Ectodermal cell (in vitro differentiated cells): ENCODE measurements around the gene CTSF.

Experiments used
- H3K27ac ChIP-seq: 2 replicates; pipeline ENCODE4 v1.7.0; 2013; ENCODE audit warnings: mild to moderate bottlenecking, low read depth, low read length; ENCODE audit not compliant: insufficient read depth, poor library complexity, severe bottlenecking
- H3K27me3 ChIP-seq: 2 replicates; pipeline ENCODE4 v1.7.0; 2013; ENCODE audit warnings: mild to moderate bottlenecking, low read length; ENCODE audit not compliant: insufficient read depth, control insufficient read depth, poor library complexity, severe bottlenecking
- H3K36me3 ChIP-seq: one replicate; pipeline ENCODE4 v1.7.0; 2013; ENCODE audit warnings: low read length; ENCODE audit not compliant: control insufficient read depth, insufficient read depth
- H3K4me1 ChIP-seq: one replicate; pipeline ENCODE4 v1.7.0; 2013; ENCODE audit warnings: low read length; ENCODE audit not compliant: control insufficient read depth, insufficient read depth
- H3K4me3 ChIP-seq: 2 replicates; pipeline ENCODE4 v1.7.0; 2013; ENCODE audit warnings: low read depth, low read length, control low read depth; ENCODE audit not compliant: insufficient read depth
- H3K9me3 ChIP-seq: 2 replicates; pipeline ENCODE4 v1.7.0; 2013; ENCODE audit warnings: mild to moderate bottlenecking, low read length, moderate library complexity; ENCODE audit not compliant: control insufficient read depth
- WGBS, 2 experiments: methylation state at CpG; one replicate each; pipeline ENCODE4 v1.1.7; 2013; ENCODE audit warnings: missing lambda C conversion rate in 2 of 2; 5-methylcytosine and 5-hydroxymethylcytosine counted together

Gene CTSF

GRCh38 chr11:66559142-66559865 lies 9.1 kb downstream of the CTSF start:
- no peaks in the 10 kb centered on the region for H3K9me3 ChIP-seq
- H3K27me3 ChIP-seq, result no peaks in the 10 kb centered on the region
- H3K4me3 ChIP-seq, result no peak overlapping the region
- WGBS, 2 experiments, result 94 to 95% methylated on average over 50 of the region's 50 CpGs
- H3K36me3 ChIP-seq, result peaks cover 17% of the 10 kb centered on the region
- H3K27ac ChIP-seq, result no peak overlapping the region
- H3K4me1 ChIP-seq, result no peaks in the 10 kb centered on the region

DNA sequence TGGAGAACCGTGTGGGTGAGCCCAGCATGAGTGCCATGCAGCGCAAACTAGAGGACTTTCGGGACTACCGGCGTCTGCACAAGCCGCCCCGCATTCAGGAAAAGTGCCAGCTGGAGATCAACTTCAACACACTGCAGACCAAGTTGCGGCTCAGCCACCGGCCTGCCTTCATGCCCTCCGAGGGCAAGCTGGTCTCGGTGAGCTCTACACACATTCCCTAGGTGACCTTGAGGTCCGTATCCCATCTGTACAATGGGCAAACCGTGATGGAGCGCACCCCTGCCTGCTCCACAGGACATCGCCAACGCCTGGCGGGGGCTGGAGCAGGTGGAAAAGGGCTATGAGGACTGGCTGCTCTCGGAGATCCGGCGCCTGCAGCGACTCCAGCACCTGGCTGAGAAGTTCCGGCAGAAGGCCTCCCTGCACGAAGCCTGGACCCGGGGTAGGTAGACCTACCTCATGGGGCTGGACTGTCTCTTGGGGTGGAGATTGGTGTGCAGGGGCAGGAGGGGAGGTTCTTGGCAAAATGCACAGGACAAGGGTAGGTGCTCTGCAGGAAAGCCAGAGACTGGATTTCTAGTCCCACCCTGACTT lies 10.6 kb downstream of the CTSF start:
- no peaks in the 10 kb centered on the region for H3K9me3 ChIP-seq
- no peaks in the 10 kb centered on the region for H3K4me1 ChIP-seq
- H3K27me3 ChIP-seq, result no peaks in the 10 kb centered on the region
- WGBS, 2 experiments, result 94 to 95% methylated on average over 24 of the region's 24 CpGs
- no peak overlapping the region for H3K4me3 ChIP-seq
- H3K27ac ChIP-seq, result no peak overlapping the region
- peaks cover 17% of the 10 kb centered on the region for H3K36me3 ChIP-seq

GRCh38 chr11:66556086-66556485 lies 12.3 kb downstream of the CTSF start:
- Histone ChIP-seq H3K27ac (no peak overlapping the region), H3K4me1 (no peaks in the 10 kb centered on the region), H3K4me3 (no peak overlapping the region), H3K36me3 (peaks cover 17% of the 10 kb centered on the region), H3K27me3 (no peaks in the 10 kb centered on the region), H3K9me3 (no peaks in the 10 kb centered on the region)
- WGBS, 2 experiments, result 93 to 94% methylated on average over 7 of the region's 7 CpGs

- Histone ChIP-seq H3K27me3 (no peaks in the 10 kb centered on the region), H3K4me1 (no peaks in the 10 kb centered on the region), H3K27ac (no peak overlapping the region), H3K9me3 (no peaks in the 10 kb centered on the region), H3K36me3 (peaks cover 14% of the 10 kb centered on the region), H3K4me3 (no peak overlapping the region)
- WGBS, 2 experiments, result 86 to 94% methylated on average over 3 of the region's 3 CpGs
These were observed 13.0 kb downstream of the CTSF start for GRCh38 chr11:66555416-66555815.

DNA sequence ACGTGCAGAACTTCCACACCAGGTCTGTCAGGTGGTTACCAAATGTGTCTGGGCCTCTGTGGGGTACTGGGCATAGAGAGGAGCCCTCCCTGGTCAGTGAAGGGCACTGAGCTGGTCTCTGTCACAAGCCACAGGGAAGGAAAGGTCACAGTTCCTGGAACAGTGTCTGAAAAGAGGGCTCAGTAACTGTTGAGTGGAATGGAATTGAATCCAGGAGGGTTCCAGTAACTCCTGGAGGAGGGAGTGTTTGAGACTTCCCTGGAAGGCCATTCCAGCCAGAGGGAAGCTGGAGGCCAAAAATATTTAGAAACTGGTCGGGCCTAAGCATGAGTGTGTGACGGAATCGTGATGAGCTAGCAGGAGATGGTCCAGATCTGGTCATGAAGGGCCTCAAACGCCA lies 13.8 kb downstream of the CTSF start:
- no peaks in the 10 kb centered on the region for H3K27me3 ChIP-seq
- no peaks in the 10 kb centered on the region for H3K4me1 ChIP-seq
- H3K9me3 ChIP-seq, result no peaks in the 10 kb centered on the region
- WGBS, 2 experiments, result 89 to 95% methylated on average over 5 of the region's 5 CpGs
- H3K36me3 ChIP-seq, result peaks cover 10% of the 10 kb centered on the region
- H3K27ac ChIP-seq, result no peak overlapping the region
- H3K4me3 ChIP-seq, result no peak overlapping the region

DNA sequence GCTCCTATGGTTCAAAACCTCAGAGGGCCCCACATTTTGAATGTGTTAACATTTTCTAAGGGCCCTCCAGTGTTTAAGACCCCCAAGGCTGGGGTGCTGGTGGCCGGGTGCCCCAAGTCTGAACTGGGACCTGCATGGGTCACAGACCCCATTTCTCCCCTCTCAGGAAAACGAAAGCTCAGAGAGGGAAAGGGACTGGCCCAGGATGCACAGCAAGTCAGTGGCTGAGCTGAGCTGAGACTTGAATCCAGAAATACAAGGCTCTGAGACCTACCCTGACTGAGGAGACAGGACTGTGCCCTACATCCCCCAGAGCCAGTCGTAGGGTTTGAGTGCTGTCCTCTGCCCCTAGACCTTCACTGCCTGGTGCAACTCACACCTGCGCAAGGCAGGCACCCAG lies 17.5 kb downstream of the CTSF start:
- Histone ChIP-seq H3K9me3 (no peaks in the 10 kb centered on the region), H3K36me3 (no peaks in the 10 kb centered on the region), H3K27me3 (no peaks in the 10 kb centered on the region), H3K27ac (no peak overlapping the region), H3K4me3 (no peak overlapping the region), H3K4me1 (peaks cover 22% of the 10 kb centered on the region)
- WGBS, 2 experiments, result 91 to 95% methylated on average over 4 of the region's 4 CpGs

DNA sequence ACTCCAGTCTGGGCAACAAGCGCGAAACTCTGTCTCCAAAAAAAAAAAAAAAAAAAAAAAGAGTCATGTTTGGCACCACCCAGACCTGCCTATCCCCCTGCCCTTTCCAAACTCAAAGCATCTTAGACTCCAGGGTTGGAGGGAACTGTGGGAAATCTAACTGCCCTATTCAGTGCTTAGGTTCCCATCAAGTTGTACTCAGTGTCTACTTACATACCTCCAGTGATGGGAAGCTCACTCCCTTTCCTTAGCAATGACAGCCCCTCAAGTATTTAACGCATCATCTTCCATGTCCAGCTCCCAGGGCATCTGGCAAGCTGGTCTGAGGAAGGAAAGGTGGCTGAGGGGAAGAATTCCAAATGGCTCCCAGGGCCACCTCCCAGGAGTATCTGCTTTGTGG lies 18.7 kb downstream of the CTSF start:
- H3K4me3 ChIP-seq, result no peak overlapping the region
- H3K27me3 ChIP-seq, result no peaks in the 10 kb centered on the region
- H3K27ac ChIP-seq, result no peak overlapping the region
- H3K4me1 ChIP-seq, result peaks cover 22% of the 10 kb centered on the region
- H3K9me3 ChIP-seq, result no peaks in the 10 kb centered on the region
- H3K36me3 ChIP-seq, result no peaks in the 10 kb centered on the region
- 90% methylated on average over 3 of the region's 3 CpGs for WGBS, 2 experiments

- 78 to 80% methylated on average over 16 of the region's 16 CpGs for WGBS, 2 experiments
- Histone ChIP-seq H3K4me3 (no peak overlapping the region), H3K9me3 (no peaks in the 10 kb centered on the region), H3K4me1 (peaks cover 22% of the 10 kb centered on the region), H3K27me3 (no peaks in the 10 kb centered on the region), H3K36me3 (no peaks in the 10 kb centered on the region), H3K27ac (no peak overlapping the region)
These were observed 19.4 kb downstream of the CTSF start for GRCh38 chr11:66548774-66549630.

- Histone ChIP-seq H3K27me3 (no peaks in the 10 kb centered on the region), H3K27ac (peak overlapping the region; percentile 56), H3K4me3 (peak overlapping the region; percentile 81), H3K4me1 (peaks cover 22% of the 10 kb centered on the region), H3K36me3 (no peaks in the 10 kb centered on the region), H3K9me3 (no peaks in the 10 kb centered on the region)
- 76 to 77% methylated on average over 11 of the region's 11 CpGs for WGBS, 2 experiments
These were observed 20.4 kb downstream of the CTSF start for GRCh38 chr11:66548041-66548440.

- WGBS, 2 experiments, result 9 to 12% methylated on average over 5 of the region's 5 CpGs
These were observed 20.8 kb downstream of the CTSF start for GRCh38 chr11:66547662-66548009.

More at GRCh38 chr11:66547662-66548009, 20.8 kb downstream of the CTSF start:
- H3K9me3 ChIP-seq, result no peaks in the 10 kb centered on the region
- peaks cover 22% of the 10 kb centered on the region for H3K4me1 ChIP-seq
- peak overlapping the region; percentile 81 for H3K4me3 ChIP-seq
- peak overlapping the region; percentile 58 for H3K27ac ChIP-seq
- H3K27me3 ChIP-seq, result no peaks in the 10 kb centered on the region
- H3K36me3 ChIP-seq, result no peaks in the 10 kb centered on the region
